ENCODE measurements around the gene TNFAIP2.

DNA sequence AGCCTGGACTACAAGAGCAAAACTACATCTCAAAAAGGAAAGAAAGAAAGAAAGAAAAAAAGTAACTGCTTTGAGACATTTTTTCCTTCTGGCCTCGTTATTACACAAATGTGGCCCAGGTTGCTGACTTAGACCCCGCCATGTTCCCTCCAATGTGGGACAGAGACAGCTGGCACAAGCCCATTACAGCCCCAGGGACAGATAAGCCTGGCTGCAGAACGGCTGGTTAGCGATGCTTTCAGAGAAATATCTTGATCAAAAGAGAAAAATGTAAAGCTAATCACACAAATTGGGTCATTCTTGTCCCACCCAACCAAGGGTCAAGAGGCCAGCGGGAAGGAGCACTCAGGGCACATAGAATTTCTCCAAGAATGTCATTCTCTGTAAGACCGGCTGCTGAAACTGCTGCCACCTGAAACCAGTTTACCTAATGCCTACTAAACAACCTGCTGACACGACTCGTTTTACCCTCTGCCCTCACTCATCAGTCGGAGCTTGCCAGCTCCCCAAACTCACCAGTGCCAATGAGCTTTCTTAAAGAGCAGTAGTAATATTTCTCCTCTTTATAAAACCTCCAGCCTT lies 63.1 kb downstream of the TNFAIP2 start:
- TF ChIP-seq, protein P1, sequence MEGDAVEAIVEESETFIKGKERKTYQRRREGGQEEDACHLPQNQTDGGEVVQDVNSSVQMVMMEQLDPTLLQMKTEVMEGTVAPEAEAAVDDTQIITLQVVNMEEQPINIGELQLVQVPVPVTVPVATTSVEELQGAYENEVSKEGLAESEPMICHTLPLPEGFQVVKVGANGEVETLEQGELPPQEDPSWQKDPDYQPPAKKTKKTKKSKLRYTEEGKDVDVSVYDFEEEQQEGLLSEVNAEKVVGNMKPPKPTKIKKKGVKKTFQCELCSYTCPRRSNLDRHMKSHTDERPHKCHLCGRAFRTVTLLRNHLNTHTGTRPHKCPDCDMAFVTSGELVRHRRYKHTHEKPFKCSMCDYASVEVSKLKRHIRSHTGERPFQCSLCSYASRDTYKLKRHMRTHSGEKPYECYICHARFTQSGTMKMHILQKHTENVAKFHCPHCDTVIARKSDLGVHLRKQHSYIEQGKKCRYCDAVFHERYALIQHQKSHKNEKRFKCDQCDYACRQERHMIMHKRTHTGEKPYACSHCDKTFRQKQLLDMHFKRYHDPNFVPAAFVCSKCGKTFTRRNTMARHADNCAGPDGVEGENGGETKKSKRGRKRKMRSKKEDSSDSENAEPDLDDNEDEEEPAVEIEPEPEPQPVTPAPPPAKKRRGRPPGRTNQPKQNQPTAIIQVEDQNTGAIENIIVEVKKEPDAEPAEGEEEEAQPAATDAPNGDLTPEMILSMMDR (IDR thresholded peaks at IDR 0.05), result no peak
- TF ChIP-seq POLR2AphosphoS5 (IDR thresholded peaks at IDR 0.05), result no peak
